BJ (cell line): Measurements from ENCODE around the gene RAB41. TPM values are rescaled to one million over a fixed set of nuclear protein-coding genes. Genes with fewer than 3 reads are reported as not detected.

Experiments used
- CTCF ChIA-PET: fragments of 350-600 bp; formaldehyde crosslinking; extraction: SDS; loops from one replicate; lab custom pipeline; 2021; ENCODE audit warnings: antibody characterized with exemption, inconsistent platforms; lab: Yijun Ruan, JAX
- POLR2A ChIA-PET: fragments of 300-600 bp; sonication (Branson Sonifier 250); formaldehyde crosslinking; extraction: SDS; loops from one replicate; lab custom pipeline; 2021; ENCODE audit warnings: antibody characterized with exemption; lab: Charles Lee
- DNase-seq: peaks from one replicate; pipeline ENCODE4 v3.0.0-alpha.2; 2011; ENCODE audit warnings: low read depth
- H3K27me3 ChIP-seq: 2 replicates; pipeline ENCODE4 v1.6.0; 2011; ENCODE audit warnings: low read length; ENCODE audit not compliant: control insufficient read depth, insufficient read depth
- H3K36me3 ChIP-seq: 2 replicates; pipeline ENCODE4 v1.5.1; 2011; ENCODE audit warnings: low read length; ENCODE audit not compliant: control insufficient read depth, insufficient read depth
- H3K4me3 ChIP-seq: 2 replicates; pipeline ENCODE4 v1.5.1; 2011; ENCODE audit warnings: low read depth, mild to moderate bottlenecking, control low read depth, low read length
- CTCF ChIP-seq: IDR thresholded peaks from 2 replicates; pipeline ENCODE4 v1.5.1; 2011; ENCODE audit warnings: low read depth, mild to moderate bottlenecking, control low read depth, inconsistent platforms, low read length, moderate library complexity; ENCODE audit not compliant: insufficient read depth
- polyA plus RNA-seq: library from polyadenylated mRNA; depleted of rRNA; stranded (reverse); fragments of >200 nt; gene quantifications from 2 replicates; pipeline ENCODE4 v1.2.3, GENCODE V29; 2011

RAB41 gene
- polyA plus RNA-seq, 1 experiment = not detected

DNA sequence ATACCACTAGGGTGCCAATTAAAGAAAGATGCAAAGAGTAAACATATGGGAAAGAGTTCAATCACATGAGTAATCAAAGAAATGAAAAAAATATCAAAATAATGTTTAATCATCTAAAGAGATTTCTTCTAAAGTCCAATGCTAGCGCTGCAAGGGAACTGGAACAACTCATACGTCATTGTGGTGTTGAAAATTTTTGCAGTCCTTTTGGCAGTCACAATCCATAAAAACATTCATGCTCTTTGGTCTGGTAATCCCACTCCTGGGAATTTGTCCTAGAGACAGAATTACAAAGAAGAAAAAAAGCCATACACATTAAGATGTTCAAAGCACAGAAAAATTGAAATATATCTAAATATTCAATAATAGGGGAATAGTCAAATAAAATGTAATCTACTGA, 26.5 kb upstream of the RAB41 start:
- TF ChIP-seq CTCF = no peak
- Histone ChIP-seq H3K27me3 (no peaks in the 10 kb centered on the region), H3K36me3 (no peaks in the 10 kb centered on the region), H3K4me3 (no peak overlapping the region)
- ChIA-PET POLR2A (no interaction called here), CTCF (no interaction called here)
- DNase-seq = no peak

DNA sequence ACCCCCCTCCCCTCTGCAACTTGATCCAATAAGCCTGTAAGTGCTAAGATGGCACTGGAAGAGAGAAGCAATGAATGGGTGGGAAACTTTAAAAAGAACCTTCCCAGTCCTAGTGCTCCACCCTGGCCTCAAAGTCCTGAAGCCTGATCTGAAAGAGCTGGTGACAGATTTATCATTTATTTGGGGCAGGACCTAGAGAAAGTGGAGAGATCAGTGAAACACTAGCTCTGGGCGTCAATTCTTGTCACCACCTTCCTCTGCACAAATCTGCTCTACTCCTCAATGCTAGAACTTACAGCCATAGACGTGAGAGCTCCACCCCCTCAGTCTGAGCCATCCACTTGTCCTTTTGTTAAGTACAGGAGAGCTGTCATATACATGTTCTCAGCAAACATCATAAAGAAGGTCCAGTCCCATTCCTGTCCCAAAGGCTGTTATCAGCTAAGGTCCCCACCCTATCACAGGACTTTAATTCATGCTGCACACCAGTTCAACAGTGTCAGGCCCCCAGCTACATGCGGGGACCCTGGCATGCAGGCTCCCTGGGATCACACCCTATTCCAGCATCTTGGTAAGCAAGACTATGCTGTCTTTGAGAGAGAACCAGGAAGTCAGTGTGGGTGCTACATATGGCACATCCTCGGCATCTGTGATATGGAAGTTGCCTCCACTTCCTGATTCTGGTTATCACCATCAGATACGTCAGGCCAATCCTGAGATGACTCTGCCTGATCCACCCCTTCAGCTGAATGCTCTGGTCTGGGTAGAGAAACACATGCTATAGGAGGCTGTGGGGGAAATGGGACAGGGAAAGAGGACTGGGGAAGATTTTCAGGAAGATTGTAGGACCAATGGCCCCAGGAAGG, 24.3 kb upstream of the RAB41 start:
- no peak for DNase-seq
- POLR2A ChIA-PET = no interaction called here
- no peak overlapping the region for H3K4me3 ChIP-seq
- TF ChIP-seq CTCF = no peak
- H3K27me3 ChIP-seq = no peaks in the 10 kb centered on the region
- H3K36me3 ChIP-seq = no peaks in the 10 kb centered on the region
- CTCF ChIA-PET = no interaction called here

- H3K27me3 ChIP-seq = no peaks in the 10 kb centered on the region
- H3K36me3 ChIP-seq = no peaks in the 10 kb centered on the region
- ChIA-PET POLR2A (no interaction called here), CTCF (interaction anchor here (1.1 kb wide), 1 partner anchor 30 kb away, joined by 3 read pairs; no protein-coding TSS in a partner anchor)
- TF ChIP-seq CTCF = no peak
- no peak for DNase-seq
- no peak within 1 kb of the TSS for H3K4me3 ChIP-seq
These were observed 21.9 kb upstream of the RAB41 start, which contains the start of gene P2RY4 for GRCh38 chrX:70260104-70260503. Gene P2RY4 (minus strand): TSS chrX:70260204. CDS start chrX:70259624, 580 bp downstream.

DNA sequence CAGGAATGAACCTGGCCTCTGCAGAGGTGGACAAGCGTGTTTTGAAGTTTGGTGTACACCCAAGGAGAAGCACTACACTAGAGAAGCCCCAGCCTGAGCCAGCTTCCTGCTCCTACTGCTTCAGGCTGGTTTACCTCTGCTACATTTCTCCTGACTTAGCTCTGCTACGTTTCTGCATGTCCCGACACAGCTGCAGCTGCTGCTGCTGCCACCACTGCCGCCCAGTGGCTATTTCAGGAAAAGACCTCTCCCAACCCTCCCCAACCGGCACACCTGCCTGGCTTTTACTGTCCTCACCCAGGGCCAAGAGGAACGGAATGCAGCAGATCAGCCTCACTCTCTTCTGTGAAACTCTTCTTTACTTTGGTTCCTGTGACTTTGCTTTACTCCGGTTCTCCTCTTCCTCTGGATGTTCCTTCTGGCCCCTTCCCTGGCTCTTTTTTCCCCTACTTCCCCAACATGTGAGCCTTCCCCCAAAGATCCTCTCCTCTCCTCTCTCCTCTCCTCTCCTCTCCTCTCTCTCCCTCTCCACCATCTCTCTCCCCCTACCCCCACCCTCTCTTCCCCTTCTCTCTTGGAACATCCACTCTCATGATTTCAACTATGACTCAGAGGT, 18.9 kb upstream of the RAB41 start:
- ChIA-PET CTCF (interaction anchor here (0.6 to 1.2 kb wide), 6 partner anchors 10 to 68 kb away, joined by 3 to 5 read pairs (median 3); partner anchors contain the start of gene PDZD11), POLR2A (no interaction called here)
- Histone ChIP-seq H3K36me3 (no peaks in the 10 kb centered on the region), H3K27me3 (no peaks in the 10 kb centered on the region), H3K4me3 (no peak overlapping the region)
- DNase-seq = no peak
- peak; percentile 62 for TF ChIP-seq CTCF

DNA sequence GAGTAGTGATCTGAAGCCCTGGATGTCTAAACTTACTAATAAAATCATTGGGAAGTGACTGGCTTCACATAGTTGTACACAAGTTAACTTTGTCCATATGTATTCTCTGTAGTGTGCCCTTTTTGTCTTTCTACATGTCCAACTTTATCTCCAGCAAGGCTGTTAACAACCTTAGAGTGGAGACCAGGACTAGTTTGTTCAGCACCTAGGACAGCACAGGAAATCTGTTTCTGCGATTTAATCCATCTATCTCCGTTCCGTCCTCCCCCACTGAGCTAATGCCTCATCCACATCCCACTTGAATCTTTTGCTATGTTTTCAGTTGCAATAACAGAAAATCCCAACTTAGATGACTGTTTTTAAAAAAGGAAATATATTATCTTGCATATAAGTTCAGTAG, 17.2 kb upstream of the RAB41 start:
- Histone ChIP-seq H3K4me3 (no peak overlapping the region), H3K36me3 (no peaks in the 10 kb centered on the region), H3K27me3 (no peaks in the 10 kb centered on the region)
- no peak for TF ChIP-seq CTCF
- POLR2A ChIA-PET = no interaction called here
- no peak for DNase-seq
- CTCF ChIA-PET = no interaction called here
